NCI-H2081 treated with DMSO at 0.1 percent for 48 hours (cell line): ENCODE measurements around the gene EFNB3.

Experiments used
- DNase-seq: peaks from one replicate; lab custom pipeline; 2025; lab: John Stamatoyannopoulos, UW

EFNB3 gene

DNA sequence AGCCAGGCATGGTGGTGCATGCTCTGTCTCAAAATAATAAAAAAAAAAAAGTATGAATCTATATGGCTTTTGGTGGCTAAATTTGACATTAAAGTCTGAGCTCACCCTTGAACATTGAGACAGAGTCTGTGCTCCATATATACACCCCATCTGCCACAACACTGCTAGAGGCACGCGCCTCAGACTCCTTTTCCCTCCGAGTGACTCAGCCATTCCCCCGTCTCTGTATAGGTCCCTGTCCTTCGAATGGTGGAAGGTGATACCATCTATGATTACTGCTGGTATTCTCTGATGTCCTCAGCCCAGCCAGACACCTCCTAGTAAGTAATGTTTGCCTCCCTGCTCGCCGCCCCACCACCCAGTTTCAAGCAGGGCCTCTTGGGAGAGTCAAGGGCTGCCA lies 4.5 kb upstream of the EFNB3 start:
- no peak for DNase-seq

DNA sequence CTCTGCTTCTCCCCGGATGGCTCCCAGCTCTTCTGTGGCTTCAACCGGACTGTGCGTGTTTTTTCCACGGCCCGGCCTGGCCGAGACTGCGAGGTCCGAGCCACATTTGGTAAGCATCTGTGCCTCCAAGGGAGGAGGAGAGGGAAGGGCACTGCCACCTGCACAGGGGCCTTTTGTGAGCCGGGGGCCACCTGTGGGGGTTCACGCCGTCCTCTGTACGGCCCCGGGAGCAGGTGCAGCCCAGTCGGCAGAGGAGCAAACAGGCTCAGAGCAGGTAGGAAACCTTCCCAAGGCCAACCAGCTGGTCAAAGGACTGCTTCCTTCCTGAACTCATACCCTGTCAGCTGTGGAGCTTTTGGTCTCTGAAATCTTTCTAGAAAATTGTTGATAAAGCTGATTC lies 3.3 kb upstream of the EFNB3 start:
- no peak for DNase-seq

DNA sequence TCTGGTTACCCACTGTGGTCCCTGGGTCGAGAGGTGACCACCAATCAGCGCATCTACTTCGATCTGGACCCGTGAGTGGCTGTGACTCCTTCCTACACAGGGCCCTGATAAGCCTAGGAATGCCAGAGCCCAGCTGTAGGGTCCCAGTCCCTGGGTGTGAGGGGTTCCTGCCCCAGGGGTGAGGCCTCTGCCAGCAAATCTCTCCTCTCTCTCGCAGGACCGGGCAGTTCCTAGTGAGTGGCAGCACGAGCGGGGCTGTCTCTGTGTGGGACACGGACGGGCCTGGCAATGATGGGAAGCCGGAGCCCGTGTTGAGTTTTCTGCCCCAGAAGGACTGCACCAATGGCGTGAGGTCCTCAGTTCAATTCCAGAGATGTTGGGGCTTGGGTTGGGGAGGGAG lies 2.2 kb upstream of the EFNB3 start:
- DNase-seq, result no peak

DNA sequence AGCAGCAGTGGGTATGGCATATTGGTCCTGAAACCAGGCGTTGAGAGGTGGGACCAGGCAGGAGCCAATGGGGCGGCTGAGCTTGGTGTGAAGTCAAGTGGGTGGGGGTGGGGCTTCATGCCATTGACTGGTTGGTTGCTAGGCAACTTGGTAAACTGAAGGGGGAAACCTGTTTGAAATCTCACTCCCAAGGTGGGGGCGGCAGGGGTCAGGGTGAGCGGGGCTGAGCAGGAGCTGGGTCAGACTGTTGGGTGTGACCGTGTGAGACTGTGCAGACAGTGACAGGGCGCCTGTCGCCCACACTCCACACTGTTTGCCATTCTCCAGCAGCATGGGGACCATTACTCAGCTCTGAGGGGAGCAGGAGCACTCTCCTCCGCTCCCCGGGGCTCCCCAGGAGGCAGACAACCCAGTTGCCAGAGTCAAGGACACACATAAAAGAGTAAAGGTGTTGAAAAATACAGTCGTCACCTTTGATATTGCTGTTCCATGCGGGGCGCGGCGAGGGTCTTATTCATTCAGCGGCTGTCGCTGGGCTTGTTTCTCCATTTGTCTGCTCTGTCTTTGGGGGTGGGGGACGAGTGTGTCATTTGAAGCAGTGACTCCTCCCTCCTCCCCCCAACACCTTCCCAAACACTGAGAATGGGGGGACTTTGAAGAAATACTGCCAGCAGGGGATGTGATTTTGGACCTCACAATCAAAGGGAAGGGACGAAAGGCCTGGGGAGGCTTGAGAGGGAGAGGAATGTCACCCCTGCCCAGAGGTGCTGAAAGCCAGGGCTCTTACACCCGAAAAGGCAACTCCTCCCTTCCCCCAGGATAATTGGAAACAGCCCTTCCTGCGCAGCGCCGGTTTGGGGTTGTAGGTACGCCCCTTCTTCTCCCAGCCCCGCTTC lies 1.2 kb upstream of the EFNB3 start:
- DNase-seq, result no peak

DNA sequence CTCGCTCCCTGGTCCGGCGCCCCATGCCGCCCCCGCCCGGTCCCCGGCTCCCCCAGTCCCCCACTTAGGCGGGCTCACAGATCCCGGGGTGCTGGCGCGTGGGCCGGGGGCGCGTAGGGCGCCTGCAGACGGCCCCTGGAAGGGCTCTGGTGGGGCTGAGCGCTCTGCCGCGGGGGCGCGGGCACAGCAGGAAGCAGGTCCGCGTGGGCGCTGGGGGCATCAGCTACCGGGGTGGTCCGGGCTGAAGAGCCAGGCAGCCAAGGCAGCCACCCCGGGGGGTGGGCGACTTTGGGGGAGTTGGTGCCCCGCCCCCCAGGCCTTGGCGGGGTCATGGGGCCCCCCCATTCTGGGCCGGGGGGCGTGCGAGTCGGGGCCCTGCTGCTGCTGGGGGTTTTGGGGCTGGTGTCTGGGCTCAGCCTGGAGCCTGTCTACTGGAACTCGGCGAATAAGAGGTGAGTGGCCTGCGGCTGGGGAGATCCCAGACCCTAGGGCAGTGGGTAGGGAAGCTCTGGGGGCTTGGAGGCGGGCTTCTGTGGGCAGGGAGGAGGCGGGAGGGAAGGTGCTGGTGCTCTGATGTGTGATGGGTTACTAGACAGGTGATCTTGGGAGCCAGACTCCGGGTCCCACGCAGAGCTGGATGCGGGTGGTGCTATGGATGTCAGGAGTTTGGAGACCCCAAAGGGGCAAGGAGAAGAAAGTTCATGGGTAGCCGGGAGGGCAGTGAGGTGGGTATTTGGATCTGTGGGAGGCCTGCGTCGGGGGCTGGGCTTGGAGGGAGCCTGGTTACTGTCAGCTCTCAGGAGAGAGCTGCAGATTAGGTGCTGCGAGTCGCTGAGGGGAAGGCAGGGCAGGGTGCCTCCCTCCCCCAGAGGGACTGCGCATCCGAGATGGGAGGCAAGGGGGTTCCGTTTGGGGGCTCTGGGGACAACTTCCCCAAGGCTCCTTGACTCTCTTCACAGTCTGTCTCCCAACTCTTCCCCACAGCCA lies 560 bp downstream of the EFNB3 start:
- no peak for DNase-seq

DNA sequence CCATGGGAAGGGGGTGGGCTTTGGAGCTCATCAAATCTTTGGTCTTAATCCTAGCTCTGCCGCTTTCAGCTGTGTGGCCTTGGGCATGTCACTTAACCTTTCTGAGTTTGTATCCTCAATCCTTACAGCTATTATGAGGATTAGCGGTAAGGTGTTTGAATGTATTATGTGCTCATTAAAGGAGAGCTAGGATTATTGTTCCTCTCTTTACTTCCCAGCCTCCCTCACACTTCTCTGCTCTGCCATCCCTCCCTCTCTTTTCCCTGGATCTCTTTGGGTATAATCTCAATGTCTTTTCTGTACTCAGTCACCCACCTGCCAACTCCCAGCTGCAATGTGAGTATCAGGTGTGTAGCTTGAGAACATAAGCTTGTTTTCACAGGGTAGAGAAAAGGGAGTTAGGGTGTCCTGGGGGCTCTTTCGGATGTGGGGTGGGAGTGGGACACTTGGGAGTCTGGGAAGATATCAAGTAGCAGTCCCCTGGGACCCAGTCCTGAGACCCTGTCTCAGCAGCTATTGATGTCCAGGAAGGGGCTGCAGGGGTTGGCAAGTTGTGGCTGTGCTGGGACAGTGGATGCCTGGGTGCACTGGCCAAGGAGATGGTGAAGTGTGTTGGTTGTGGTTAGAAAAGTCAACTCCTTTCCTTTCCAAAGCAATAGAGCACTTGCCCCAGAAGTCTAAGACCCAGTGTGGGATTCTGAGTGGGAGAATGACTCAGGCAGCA lies 1.8 kb downstream of the EFNB3 start:
- no peak for DNase-seq

DNA sequence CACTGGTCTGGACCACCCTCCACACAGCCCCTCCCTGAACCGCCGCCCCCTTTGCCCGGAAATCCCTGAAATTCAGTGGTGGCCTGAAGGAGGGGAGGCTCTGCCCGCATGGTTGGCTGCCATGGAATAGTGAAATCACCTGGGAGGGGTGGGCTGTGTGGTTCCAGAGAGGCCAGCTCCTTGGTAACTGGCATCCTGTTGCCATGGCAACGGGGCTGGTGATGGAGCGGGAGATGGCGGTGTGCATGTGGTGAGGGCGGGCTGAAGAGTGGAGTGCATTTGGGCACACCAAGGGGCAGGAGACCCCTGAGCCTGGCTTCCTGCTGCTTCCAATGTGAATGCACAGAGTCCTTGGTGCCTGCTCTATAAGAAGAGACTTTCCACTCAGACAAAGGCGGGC lies 2.4 kb downstream of the EFNB3 start:
- DNase-seq, result no peak

DNA sequence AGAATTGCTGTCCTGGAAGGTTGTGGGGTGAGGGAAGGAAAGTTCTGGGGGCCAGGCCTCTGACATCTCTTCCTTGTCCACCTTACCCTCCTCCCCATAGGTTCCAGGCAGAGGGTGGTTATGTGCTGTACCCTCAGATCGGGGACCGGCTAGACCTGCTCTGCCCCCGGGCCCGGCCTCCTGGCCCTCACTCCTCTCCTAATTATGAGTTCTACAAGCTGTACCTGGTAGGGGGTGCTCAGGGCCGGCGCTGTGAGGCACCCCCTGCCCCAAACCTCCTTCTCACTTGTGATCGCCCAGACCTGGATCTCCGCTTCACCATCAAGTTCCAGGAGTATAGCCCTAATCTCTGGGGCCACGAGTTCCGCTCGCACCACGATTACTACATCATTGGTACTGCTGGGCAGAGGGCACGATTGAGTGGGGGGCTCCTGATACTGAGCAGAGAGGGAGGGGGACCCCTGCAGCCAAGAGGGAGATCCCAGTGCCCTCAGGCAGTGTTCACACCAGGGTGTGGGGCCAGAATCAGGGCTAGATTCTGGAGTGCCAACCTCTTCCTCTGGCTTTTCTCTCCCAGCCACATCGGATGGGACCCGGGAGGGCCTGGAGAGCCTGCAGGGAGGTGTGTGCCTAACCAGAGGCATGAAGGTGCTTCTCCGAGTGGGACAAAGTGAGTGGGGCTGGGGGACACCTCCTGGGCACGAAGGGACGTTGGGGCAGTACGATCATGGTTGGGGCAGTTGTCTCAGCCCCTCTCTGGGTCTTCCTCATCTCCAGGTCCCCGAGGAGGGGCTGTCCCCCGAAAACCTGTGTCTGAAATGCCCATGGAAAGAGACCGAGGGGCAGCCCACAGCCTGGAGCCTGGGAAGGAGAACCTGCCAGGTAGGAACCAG lies 3.1 kb downstream of the EFNB3 start:
- no peak for DNase-seq

DNA sequence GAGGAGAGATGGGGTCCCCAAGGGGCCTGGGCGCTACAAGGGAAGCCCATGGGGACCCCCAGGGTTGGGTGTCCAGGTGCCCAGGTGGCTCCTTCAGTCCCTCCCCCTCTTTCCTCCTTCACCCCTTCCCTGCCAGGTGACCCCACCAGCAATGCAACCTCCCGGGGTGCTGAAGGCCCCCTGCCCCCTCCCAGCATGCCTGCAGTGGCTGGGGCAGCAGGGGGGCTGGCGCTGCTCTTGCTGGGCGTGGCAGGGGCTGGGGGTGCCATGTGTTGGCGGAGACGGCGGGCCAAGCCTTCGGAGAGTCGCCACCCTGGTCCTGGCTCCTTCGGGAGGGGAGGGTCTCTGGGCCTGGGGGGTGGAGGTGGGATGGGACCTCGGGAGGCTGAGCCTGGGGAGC lies 4.0 kb downstream of the EFNB3 start:
- no peak for DNase-seq

DNA sequence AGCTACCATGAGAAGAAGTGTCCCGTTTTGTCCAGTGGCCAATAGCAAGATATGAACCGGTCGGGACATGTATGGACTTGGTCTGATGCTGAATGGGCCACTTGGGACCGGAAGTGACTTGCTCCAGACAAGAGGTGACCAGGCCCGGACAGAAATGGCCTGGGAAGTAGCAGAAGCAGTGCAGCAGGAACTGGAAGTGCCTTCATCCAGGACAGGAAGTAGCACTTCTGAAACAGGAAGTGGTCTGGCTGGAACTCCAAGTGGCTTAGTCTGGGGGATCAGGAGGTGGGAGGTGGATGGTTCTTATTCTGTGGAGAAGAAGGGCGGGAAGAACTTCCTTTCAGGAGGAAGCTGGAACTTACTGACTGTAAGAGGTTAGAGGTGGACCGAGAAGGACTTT lies 5.3 kb downstream of the EFNB3 start:
- DNase-seq, result no peak

DNA sequence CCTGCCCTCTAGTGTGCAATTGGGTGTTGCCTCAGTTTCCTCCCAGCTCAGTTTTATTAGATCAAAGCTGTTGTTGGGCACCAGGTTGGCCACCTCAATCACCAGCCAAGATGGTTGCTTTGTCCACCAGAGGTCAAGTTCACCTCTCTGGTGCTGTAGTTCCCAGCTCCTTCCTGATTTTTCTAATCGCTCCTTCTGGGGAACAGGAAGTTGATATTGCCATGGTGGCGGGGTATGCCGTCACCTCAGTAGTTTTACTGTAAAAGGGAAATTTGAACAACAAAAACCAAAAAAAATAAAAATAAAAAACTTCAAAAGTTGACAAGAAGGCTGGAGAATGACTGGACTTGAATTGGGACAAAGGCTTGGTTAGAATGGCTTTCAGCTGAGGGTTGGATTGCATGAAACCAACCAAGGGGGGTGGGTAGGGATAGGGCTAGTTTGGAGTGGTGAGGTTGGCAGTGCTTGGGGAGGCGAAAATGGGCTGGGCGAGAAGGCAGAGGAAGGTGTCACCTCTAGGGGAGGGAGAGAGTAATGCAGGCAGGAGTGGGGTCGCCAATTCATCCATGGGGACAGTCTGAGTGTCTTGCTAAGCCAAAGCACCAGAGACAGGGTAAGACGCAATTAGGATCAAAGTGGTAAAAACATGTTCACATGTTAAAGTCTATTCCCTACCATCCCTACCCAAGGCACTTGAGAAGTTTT lies 6.2 kb downstream of the EFNB3 start:
- no peak for DNase-seq

DNA sequence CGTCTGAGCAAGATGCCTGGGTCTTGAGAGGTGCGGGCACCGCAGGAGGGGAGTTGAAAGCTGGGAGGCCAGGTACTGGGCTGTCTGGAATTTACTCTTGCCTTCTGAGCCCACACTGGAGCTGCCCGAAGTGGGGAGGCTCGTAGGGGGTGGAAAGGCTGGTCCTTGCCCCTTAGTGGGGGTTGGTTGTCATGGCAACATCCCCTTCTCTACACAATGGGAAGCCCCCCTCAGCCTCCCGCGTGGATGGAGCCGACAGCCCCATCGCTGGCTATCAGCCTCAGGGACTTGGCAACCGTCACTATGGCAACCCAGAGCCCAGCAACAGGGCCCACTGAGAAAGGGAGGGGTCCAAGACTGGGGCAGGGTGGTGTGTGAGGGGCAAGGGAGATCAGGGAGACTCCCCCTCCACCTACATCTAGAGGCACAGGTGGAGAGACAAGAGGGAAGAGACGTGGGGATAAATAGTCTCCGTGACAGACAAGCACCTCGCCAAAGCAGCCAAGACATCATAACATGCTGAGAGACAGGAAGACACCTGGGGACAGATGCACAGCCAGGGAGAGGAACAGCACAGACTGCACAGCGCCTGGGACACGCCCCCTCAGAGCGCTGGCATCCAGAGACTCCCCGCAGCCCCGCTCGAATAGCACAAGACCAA lies 7.2 kb downstream of the EFNB3 start:
- no peak for DNase-seq

DNA sequence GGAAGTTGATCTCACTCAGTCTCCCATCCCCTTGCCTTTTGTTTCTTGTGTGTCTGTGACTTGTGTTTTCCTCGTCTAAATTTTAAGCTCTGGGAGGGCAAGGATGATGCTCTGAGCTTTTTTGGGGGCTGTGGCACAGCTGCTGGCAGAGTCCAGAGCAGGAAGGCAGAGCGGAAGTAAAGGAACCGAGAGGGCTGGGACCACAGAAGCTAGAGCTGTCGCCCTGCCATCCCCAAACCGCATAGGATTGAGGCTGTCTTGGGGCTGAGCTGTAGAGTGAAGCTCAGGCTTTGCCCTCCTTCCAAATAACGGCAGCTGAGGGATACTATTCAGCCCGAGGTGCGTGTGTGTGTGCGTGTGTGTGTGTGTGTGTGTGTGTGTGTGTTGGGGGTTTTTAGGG lies 8.8 kb downstream of the EFNB3 start:
- no peak for DNase-seq

DNA sequence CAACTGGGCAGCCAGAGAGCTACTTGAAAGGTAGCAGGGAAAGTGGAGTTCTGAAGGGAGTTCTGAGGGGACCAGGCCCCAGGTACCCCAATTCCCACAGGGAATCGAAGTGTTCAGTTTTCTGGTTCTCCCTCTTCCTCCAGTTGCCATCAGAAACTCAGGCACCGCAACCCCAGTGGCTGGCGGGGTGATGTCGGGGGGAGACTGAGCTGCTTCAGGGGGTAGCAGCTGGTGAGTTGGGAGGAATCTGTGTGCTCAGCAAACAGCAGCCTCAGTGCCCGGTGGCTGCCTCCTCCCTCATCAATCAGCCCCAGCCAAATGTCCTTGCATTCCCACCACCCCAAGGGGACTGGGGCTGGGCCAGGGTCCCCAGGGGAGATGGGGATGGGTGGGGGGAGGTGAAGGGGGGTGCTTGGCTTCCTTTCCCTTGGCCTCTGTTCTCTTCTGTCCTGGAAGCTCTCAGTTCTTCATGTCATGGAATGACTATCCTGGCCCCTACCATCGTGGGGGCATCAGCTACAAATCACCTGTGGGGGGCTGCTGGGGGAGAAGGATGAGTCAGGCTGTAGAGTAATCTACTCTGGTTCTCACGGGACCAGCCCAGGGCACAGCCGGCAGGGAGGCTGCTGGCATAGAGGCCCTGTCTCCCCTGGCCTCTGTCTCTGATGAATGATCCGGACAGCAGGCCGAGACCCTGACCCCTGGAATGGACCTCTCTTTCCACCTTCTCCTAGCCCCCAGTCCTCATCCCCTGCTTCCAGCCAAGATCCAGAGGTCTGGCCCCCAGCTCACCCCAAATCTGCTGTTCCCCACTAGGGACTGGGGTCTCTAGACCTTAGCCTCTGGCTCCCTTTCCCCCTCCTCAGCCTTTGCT lies 10.0 kb downstream of the EFNB3 start:
- DNase-seq, result no peak

DNA sequence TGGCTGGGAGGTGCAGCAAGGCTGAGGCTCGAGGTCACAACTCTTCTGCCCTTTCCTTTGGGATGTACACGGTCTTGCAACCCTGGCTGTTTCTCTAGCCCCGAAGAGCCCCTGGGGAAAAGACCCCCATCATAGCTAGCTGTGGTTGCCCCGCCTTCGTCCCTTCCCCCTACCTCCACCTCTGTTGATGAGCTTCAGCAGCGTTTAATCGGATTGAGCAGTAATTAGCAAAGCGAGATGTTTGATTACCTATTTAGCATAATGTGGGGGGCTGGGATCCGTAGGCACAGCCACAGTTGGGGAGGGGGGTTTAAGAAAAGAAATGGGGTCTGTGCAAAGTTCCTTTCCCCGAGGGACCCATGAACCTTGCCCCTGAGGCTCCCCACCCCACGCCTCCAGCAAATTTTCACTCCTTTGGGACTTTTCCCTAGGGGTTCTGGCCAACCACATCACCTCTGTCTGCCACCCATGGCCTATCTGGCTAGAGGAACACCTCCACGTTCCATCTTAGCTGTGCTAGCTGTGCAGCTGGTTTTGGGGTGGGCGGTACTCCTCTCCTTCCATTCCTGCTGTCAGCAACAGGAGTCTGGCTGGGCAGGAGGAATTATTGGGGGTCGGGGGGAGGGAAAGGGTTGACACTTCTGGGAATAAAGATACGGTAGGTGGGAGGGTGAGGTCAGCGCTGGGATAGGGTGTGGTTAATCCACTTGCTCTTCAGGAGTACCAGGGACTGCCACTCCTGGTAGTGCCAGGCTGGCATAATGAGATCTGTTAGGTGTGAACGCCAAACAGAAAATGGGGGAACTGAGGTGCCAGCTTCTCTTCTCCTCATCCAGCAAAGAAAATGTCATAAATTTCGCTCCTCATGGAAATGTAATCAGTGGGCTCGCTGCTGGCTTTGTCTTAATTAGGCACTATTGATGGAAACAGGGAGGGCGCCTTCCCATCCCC lies 11.2 kb downstream of the EFNB3 start:
- DNase-seq, result no peak

DNA sequence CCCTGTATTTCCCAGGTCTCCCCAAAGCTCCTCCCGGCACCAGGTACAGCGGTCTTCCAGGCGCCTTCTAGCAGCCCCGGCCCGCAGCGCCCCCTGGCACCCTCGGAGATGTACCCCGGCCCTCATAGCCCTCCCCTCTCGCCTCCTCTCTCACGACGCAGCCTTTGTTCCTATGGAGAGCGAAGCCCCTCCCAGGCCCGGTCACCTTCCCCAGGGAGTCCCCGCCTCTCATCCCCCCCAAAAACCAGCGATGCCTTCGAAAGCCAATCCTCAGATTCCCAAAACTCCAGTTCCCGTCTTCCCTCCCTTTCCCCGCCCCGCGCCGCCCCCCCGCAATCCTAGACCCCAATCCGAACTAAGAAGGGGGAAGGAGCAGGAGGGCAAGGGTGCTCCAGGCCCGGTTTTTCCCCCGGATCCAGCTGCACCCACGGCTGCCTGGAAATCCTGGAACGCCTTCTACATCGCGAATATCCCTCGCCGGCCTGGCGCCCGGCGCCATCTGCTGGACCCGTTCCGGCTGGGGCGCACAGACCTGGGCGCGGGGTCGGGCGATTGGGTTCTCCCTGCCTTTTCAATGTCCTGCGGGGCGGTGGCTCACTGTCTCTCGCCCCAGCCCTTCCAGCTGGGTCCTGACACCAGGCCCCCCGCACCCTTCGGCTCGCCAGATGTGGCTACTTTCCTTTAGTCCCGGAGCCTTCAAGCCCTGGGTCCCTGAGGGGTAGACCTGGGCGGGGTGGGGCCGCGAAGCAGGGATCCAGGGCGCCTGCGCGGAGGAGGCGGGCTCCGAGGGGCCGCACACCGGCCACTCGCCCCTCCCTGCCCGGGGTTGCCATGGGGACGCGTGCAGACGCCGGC lies 12.1 kb downstream of the EFNB3 start, which contains the start of gene DNAH2:
TSS of gene DNAH2 (plus strand) at position 844 of the 855 bp plus-strand sequence. CDS start 1,991 bp downstream, outside the sequence.
- peak; percentile 45 for DNase-seq
